GM19452 (cell line): ENCODE data around the gene RPL18.

Experiments used
- ATAC-seq: cut with Tn5 transposase; IDR thresholded peaks from one replicate; pipeline ENCODE4 v1.9.1; 2021; ENCODE audit not compliant: unreplicated experiment

The RPL18 gene

GRCh38 chr19:48614436-48615230 is 4.3 kb downstream of the RPL18 start, which contains the start of gene FAM83E:
Gene FAM83E (minus strand): TSS chr19:48615076. CDS start chr19:48613372, 1,704 bp downstream.
- no peak for ATAC-seq

GRCh38 chr19:48613852-48614435 is 5.0 kb downstream of the RPL18 start:
- no peak for ATAC-seq

GRCh38 chr19:48613024-48613851 is 5.7 kb downstream of the RPL18 start:
- no peak for ATAC-seq

- ATAC-seq, result no peak
Measured at GRCh38 chr19:48611872-48612271, 7.1 kb downstream of the RPL18 start.

GRCh38 chr19:48609571-48610108 is 9.3 kb downstream of the RPL18 start:
- ATAC-seq, result no peak

DNA sequence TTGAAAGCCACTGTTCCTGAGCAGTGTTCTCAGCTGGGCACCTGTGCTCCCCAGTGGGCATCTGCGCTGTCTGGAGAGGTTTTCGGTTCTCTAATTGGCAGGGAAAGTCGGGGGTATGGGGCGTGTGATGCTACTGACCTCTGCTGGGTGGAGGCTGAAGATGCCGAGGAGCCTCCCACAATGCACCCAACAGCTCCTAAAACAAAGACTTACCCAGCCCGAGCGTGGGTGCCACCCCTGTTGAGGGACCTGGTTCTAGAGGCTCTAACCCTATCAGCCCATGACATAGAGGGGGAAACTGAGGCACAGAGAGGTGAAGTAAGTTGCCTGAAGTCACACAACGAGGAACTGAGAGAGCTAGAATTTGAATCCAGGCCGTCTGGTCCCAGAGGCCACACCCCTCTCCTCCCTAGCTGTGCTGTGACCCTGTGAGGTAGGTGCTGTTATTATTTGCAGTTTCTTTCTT is 10.1 kb downstream of the RPL18 start:
- peak; percentile 55 for ATAC-seq

- ATAC-seq, result no peak
Measured at GRCh38 chr19:48607359-48607755, 11.6 kb downstream of the RPL18 start.

DNA sequence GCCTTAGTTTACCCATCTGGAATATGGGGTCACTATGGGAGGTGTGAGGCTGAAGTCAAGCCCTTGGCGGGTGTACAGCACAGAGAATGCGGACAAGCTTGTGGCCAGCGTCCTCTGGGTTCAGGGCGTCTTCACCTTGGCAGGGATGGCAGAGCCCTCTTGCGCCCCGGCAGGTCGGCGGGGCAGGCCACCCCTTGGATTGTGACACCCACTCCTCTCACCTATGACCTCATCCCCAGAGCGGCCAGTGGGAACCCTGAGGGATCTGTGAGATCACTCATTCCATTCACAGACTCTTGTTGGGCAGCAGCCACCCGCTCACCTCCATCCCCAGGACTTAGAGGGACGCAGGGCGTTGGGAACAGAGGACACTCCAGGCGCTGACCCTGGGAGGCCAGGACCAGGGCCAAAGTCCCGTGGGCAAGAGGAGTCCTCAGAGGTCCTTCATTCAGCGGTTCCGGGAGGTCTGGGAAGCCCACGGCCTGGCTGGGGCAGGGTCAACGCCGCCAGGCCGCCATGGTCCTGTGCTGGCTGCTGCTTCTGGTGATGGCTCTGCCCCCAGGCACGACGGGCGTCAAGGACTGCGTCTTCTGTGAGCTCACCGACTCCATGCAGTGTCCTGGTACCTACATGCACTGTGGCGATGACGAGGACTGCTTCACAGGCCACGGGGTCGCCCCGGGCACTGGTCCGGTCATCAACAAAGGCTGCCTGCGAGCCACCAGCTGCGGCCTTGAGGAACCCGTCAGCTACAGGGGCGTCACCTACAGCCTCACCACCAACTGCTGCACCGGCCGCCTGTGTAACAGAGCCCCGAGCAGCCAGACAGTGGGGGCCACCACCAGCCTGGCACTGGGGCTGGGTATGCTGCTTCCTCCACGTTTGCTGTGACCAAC is 12.3 kb downstream of the RPL18 start, which contains the start of gene SPACA4:
Gene SPACA4, plus strand, starts transcription at position 280 of the 896 bp plus-strand sequence. Its CDS starts 237 bp downstream, at position 517.
- ATAC-seq, result no peak

DNA sequence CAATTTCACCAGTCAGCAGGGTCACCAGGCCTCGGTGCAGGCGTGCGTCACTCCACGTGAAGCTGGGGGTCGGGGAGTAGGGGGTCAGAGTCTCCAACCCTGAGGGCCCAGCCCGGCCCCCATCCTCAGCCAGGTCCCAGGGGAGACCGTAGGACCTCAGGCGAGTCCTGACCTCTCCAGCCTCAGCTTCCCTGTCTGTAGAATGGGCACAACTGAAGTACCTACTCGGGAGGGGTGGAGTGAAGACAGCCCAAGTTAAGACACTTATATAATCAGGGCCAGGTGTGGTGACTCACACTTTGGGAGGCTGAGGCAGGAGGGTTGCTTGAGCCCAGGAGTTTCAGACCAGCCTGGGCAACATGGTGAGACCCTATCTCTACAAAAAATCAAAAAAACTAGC is 15.1 kb downstream of the RPL18 start:
- ATAC-seq, result no peak

- no peak for ATAC-seq
Measured at GRCh38 chr19:48603449-48603848, 15.5 kb downstream of the RPL18 start.

GRCh38 chr19:48603001-48603400 is 16.0 kb downstream of the RPL18 start:
- ATAC-seq, result no peak

DNA sequence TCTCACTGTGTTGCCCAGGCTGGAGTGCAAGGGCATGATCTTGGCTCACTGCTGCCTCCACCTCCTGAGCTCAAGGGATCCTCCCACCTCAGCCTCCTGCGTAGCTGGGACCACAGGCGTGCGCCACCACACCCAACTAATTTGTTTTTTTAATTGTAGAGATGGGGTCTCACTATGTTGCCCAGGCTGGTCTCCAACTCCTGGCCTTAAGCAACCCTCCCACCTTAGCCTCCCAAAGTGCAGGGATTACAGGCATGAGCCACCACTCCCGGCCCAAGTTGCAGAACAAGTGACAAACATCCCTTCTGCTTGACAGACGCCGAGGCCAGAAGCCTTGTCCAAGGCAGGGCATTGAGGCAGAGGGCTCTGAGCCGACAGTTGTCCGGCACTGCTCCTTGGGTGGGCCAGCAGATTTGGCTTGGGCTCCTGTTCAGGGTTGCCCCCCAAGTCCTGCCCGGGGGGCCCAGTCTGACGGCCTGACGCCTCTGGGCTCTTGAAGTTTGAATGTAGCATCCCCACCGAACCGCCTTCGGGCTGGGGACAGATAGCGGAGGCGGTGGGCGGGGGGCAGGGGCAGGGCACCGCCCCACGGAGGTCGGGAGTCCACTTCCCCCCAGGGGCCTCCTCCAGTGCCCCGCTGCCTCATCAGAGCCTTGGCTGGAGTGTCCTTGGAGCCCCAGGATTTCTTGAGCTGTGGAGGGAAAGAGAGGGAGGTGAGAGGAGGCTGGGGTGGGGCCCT is 18.1 kb downstream of the RPL18 start:
- ATAC-seq, result no peak

- ATAC-seq, result no peak
Measured at GRCh38 chr19:48598996-48599700, 19.8 kb downstream of the RPL18 start.

DNA sequence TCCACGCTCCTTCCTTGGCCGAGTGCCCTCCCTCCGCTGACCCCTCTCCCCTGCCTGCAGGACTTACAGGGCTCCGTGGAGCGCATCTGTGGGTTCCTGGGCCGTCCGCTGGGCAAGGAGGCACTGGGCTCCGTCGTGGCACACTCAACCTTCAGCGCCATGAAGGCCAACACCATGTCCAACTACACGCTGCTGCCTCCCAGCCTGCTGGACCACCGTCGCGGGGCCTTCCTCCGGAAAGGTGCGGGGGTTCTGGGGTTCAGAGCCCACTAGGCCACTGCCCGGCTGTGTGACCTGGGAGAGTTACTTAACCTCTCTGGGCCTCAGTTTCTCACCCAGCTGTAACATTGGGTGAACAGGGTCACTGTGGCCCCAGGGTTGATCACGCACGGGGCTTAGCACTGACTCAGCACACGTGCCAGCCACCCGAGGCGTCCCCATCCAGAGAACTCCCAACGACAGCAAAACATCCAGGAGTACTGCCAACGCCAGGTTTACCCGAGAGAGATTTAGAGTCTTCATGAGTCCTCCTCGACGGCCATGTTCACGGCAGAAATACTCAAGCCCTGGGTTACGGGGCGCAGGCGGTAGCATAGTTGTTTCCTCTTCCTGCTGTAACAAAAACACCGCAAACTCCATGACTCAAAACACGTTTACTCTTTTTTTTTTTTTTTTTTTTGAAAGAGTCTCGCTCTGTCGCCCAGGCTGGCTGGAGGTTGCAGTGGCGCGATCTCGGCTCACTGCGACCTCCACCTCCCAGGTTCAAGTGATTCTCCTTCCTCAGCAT is 22.1 kb downstream of the RPL18 start:
- no peak for ATAC-seq

GRCh38 chr19:48596237-48596636 is 22.7 kb downstream of the RPL18 start:
- no peak for ATAC-seq

- ATAC-seq, result no peak
Measured at GRCh38 chr19:48595833-48596232, 23.1 kb downstream of the RPL18 start.

DNA sequence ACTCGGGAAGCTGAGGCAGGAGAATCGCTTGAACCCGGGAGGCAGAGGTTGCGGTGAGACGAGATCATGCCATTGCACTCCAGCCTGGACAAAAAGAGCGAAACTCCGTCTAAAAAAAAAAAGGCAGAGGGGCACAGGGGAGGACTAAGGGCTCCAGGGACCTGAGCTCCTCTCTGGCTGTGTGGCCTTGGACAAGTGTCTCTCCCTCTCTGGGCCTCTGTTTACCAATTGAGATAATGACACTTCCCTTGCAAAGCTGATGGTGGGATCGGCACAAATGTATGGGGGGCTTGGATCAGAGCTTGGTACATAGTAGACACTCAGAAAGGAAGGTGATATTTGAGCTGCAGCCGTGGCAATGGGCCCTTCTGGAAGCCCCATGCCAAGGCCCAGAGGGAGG is 23.8 kb downstream of the RPL18 start:
- ATAC-seq, result no peak

GRCh38 chr19:48591021-48591420 is 28.0 kb downstream of the RPL18 start:
- ATAC-seq, result no peak
